WI38 (cell line): ENCODE results near the gene DNAH14.
"Not testable (repeated sequence)": the region's sequence is repeated elsewhere in the genome, so short reads cannot be mapped to it uniquely, and the experiment has no call there.

Source experiments
- H3K4me3 ChIP-seq: 2 replicates; pipeline ENCODE4 v1.5.1; 2011; ENCODE audit warnings: low read depth, mild to moderate bottlenecking, control low read depth, low read length
- TF ChIP-seq, protein P1 (sequence below): IDR thresholded peaks from 2 replicates; pipeline ENCODE4 v1.5.1; 2012; ENCODE audit warnings: low read depth, mild to moderate bottlenecking, control low read depth, low read length

Gene DNAH14

DNA sequence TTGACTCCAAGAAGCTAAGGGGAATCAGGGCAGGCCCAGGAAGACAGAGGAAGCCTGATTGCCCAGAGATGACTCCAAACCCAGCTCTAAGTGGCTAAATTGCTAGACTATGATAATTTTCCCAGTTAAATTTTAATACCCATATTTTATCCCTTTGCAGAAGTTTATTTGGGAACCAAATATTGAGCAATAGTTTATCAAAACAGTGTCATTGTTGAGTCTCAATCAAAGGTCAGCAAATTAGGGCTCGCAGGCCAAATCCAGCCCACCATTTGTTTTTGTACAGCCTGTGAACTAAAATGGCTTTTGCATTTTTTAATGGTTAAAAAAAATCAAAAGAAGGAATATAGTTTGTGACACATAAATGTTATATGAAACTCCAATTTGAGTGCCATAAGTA lies 451.2 kb downstream of the DNAH14 start:
- TF ChIP-seq, protein P1, sequence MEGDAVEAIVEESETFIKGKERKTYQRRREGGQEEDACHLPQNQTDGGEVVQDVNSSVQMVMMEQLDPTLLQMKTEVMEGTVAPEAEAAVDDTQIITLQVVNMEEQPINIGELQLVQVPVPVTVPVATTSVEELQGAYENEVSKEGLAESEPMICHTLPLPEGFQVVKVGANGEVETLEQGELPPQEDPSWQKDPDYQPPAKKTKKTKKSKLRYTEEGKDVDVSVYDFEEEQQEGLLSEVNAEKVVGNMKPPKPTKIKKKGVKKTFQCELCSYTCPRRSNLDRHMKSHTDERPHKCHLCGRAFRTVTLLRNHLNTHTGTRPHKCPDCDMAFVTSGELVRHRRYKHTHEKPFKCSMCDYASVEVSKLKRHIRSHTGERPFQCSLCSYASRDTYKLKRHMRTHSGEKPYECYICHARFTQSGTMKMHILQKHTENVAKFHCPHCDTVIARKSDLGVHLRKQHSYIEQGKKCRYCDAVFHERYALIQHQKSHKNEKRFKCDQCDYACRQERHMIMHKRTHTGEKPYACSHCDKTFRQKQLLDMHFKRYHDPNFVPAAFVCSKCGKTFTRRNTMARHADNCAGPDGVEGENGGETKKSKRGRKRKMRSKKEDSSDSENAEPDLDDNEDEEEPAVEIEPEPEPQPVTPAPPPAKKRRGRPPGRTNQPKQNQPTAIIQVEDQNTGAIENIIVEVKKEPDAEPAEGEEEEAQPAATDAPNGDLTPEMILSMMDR = no peak
- H3K4me3 ChIP-seq = no peak overlapping the region

DNA sequence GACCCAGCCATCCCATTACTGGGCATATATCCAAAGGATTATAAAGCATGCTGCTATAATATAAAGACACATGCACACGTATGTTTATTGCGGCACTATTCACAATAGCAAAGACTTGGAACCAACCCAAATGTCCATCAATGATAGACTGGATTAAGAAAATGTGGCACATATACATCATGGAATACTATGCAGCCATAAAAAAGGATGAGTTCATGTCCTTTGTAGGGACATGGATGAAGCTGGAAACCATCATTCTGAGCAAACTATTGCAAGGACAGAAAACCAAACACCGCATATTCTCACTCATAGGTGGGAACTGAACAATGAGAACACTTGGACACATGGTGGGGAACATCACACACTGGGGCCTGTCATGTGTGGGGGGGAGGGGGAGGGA lies 457.4 kb downstream of the DNAH14 start:
- not testable (repeated sequence) for H3K4me3 ChIP-seq

DNA sequence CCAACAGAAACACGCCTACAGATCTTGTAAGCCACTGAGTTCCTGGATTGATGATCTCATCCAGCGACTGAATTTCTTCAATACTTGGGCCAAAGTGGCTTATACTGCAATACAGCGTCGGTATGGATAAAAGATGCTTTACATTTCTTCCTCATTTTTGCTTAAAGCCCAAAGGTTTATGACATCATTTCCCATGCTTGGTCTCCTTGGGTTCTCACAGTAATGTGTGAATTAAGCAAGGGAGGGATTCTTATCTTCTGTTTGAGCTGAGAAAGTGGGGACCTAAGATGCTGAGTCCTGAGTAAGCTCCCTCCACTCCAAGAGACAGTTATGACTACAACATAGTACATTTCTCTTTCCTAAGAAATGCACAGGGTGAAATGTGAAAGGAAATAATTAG lies 458.9 kb downstream of the DNAH14 start:
- H3K4me3 ChIP-seq = no peak overlapping the region
- TF ChIP-seq, protein P1 = no peak

DNA sequence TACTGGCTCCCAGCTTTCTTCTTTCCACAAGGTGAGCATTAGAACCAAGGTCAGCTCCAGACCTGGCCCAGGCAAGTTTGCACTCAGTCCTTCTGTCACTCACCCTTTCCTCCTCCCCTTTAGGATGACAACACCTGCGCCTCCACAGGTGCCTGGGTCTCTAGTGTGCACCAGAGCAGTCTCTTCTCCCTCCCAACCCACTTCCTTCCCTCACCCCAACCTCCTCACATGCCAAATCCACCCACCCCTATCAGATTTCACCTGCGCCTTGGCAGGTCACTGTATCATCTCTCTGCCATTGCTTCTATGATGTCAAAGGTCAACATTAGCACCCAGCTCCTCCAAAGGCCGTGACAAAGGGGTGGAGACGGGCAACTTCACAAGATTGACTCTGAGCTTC lies 460.4 kb downstream of the DNAH14 start:
- H3K4me3 ChIP-seq = no peak overlapping the region
- TF ChIP-seq, protein P1 = no peak

DNA sequence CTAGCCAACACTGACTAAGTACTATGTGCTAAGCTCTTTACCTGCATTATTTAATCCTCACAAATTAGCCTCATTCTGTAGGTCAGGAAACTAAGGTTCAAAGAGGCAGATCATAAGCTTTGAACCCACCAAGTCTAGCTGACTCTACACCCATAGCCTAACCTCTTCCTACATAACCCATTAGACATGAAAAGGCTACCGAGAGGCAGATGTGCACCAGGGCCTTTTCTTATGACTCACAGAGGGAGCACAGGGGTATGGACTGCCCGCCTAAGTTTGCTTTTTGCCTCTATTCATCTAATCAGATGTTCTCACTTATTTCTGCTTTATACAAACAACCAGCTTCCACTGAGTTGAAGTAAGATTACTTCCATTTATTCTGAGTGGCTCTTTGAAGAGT lies 466.9 kb downstream of the DNAH14 start:
- H3K4me3 ChIP-seq = no peak overlapping the region
- TF ChIP-seq, protein P1 = no peak

DNA sequence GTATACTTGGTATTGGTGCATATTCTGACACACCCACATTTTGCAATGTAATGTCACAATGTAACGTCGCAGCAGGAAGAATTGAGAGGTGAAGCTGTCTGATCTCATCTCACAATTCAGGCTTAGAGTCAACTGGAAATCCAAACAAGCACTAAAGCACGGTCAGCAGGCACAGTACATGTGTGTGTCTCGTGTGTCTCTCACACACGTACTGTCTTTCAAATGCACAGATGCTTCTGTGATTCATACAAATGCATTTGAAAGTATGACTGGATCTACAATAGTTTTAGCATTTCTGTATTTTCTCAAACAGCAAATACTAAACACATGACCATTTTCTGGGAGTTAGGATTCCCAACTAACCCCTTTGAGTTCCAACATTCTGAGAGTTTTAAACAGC lies 471.5 kb downstream of the DNAH14 start:
- TF ChIP-seq, protein P1 = no peak
- H3K4me3 ChIP-seq = no peak overlapping the region

DNA sequence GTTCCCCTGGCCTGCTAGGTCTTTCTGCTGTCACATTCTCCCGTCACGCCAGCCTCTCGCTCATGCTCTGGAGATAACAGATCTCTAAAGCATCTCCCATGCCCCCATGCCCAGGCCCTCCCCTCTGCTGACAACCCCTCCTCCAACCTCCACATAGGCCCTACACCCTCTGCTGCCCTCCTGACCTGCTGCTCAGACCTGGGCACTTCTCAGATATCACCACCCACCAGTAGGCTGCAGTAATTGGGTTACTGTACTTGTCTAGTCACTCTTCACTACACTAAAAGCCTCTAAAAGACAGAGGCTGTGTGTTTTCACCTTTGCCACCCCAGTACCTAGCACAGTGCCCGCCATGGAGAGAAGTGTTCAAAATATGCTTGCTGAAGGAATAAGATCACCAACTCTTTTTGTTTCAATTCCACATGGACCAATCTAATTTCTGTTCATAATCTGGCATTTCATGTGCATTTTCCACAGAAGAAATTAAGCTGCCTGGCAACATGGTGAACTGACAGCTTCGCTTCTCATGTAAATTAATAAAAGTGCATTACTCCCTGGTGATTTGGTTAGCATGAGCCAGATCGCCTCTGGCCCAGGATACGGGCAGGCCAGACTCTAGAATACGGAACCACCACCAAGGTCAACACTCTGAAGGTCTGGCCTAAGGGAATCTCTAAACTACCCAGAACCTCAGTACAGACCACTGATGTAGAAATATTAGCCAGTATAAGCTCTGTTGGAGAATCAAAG lies 477.7 kb downstream of the DNAH14 start:
- TF ChIP-seq, protein P1 = no peak

DNA sequence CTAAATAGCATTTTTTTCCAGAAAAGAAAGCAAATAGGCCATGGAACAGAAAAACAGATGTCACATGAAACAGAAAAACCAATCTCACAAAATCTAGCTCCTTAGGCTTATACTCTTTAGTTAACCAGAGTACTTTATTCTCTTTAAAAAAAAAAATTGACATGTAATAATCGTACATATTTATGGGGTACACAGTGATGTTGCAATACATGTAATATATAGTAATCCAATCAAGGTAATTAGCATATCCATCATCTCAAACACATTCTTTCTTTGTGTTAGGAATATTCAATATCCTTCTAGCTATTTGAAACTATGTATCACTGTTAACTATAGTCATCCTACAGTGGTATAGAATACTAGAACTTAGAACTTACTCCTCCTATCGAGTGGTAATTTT lies 478.3 kb downstream of the DNAH14 start:
- H3K4me3 ChIP-seq = no peak overlapping the region
- TF ChIP-seq, protein P1 = no peak

More for the DNA sequence above, 477.7 kb downstream of the DNAH14 start:
- H3K4me3 ChIP-seq = no peak overlapping the region
